BJ (cell line): ENCODE results near the gene ETV7. TPM values are rescaled to one million over a fixed set of nuclear protein-coding genes. Genes with fewer than 3 reads are reported as not detected.

Experiments used
- CTCF ChIA-PET: fragments of 350-600 bp; formaldehyde crosslinking; extraction: SDS; loops from one replicate; lab custom pipeline; 2021; ENCODE audit warnings: antibody characterized with exemption, inconsistent platforms; lab: Yijun Ruan, JAX
- POLR2A ChIA-PET: fragments of 300-600 bp; sonication (Branson Sonifier 250); formaldehyde crosslinking; extraction: SDS; loops from one replicate; lab custom pipeline; 2021; ENCODE audit warnings: antibody characterized with exemption; lab: Charles Lee
- DNase-seq: peaks from one replicate; pipeline ENCODE4 v3.0.0-alpha.2; 2011; ENCODE audit warnings: low read depth
- H3K27me3 ChIP-seq: 2 replicates; pipeline ENCODE4 v1.6.0; 2011; ENCODE audit warnings: low read length; ENCODE audit not compliant: control insufficient read depth, insufficient read depth
- H3K36me3 ChIP-seq: 2 replicates; pipeline ENCODE4 v1.5.1; 2011; ENCODE audit warnings: low read length; ENCODE audit not compliant: control insufficient read depth, insufficient read depth
- H3K4me3 ChIP-seq: 2 replicates; pipeline ENCODE4 v1.5.1; 2011; ENCODE audit warnings: low read depth, mild to moderate bottlenecking, control low read depth, low read length
- polyA plus RNA-seq: library from polyadenylated mRNA; depleted of rRNA; stranded (reverse); fragments of >200 nt; gene quantifications from 2 replicates; pipeline ENCODE4 v1.2.3, GENCODE V29; 2011
- TF ChIP-seq, protein P1 (sequence below): IDR thresholded peaks from 2 replicates; pipeline ENCODE4 v1.5.1; 2011; ENCODE audit warnings: low read depth, mild to moderate bottlenecking, control low read depth, inconsistent platforms, low read length, moderate library complexity; ENCODE audit not compliant: insufficient read depth

ETV7 gene
- polyA plus RNA-seq, 1 experiment, result 1.8 TPM

DNA sequence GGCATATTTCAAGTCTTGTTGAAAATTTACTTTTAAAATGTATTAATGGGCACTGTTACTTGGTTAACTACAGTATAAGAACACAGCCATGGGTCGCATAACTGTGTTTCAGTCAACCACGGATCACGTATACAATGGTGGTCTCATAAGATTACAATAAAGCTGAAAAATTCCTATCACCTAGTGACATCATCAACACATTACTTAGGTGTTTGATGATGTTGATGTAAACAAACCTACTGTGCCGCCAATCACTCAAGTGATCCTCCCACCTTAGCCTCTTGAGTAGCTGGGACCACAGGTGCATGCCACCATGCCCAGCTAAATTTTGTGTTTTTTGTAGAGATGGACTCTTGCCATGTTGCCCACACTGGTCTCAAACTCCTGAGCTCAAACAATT, 16.7 kb upstream of the ETV7 start:
- H3K27me3 ChIP-seq, result peaks cover 2% of the 10 kb centered on the region; the same call in 1 of the 2 replicates
- no peaks in the 10 kb centered on the region for H3K36me3 ChIP-seq
- DNase-seq, result no peak
- H3K4me3 ChIP-seq, result no peak overlapping the region
- TF ChIP-seq, protein P1, sequence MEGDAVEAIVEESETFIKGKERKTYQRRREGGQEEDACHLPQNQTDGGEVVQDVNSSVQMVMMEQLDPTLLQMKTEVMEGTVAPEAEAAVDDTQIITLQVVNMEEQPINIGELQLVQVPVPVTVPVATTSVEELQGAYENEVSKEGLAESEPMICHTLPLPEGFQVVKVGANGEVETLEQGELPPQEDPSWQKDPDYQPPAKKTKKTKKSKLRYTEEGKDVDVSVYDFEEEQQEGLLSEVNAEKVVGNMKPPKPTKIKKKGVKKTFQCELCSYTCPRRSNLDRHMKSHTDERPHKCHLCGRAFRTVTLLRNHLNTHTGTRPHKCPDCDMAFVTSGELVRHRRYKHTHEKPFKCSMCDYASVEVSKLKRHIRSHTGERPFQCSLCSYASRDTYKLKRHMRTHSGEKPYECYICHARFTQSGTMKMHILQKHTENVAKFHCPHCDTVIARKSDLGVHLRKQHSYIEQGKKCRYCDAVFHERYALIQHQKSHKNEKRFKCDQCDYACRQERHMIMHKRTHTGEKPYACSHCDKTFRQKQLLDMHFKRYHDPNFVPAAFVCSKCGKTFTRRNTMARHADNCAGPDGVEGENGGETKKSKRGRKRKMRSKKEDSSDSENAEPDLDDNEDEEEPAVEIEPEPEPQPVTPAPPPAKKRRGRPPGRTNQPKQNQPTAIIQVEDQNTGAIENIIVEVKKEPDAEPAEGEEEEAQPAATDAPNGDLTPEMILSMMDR, result no peak
- CTCF ChIA-PET, result interaction anchor here (1.3 kb wide), 1 partner anchor 9 kb away, joined by 3 read pairs; no protein-coding TSS in a partner anchor
- POLR2A ChIA-PET, result no interaction called here

DNA sequence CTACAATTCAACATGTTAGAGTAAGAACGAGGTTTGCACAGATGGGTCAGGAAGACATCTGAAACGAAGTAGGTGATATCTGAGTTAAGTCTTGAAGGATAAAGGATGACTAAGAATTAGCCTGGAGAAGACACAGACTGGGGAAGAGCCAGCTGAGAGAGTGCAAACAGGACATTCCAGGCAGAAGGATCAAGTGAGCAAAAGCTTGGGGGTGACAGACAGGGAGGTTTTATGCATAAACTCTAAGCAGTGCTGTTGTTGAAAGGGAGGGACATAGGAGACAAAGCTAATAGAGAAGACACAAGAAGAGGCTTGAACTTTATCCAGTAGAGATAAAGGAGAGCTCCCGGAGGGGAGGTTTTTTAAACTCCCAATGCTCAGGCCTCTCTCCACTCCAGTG, 15.0 kb upstream of the ETV7 start:
- Histone ChIP-seq H3K36me3 (no peaks in the 10 kb centered on the region), H3K4me3 (no peak overlapping the region), H3K27me3 (no peaks in the 10 kb centered on the region; the same call in 1 of the 2 replicates)
- no peak for DNase-seq
- CTCF ChIA-PET, result interaction anchor here (0.6 to 1.0 kb wide), 3 partner anchors 15 to 1576 kb away, joined by 3 read pairs; no protein-coding TSS in a partner anchor
- POLR2A ChIA-PET, result no interaction called here
- TF ChIP-seq, protein P1, result no peak

DNA sequence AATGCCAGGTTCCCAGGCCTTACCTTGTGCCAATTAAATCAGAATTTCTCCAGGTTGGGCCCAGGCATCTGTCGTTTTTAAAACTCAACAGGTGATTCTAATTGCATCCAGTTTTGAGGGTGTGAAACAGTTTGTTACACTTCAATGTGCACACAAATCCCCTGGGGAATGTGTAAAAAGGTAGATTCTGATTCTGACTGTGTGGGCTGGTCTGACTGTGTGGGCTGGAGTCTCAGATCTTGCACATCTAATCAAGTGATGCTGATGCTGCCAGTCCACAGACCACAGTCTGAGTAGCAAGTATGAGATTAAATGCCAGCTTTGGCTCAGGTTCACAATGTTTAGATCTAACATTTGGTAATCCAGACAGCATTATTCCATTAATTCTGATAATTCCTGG, 12.5 kb upstream of the ETV7 start:
- TF ChIP-seq, protein P1, result no peak
- DNase-seq, result no peak
- Histone ChIP-seq H3K27me3 (peaks cover 8% of the 10 kb centered on the region), H3K36me3 (no peaks in the 10 kb centered on the region), H3K4me3 (no peak overlapping the region)
- CTCF ChIA-PET, result no interaction called here
- POLR2A ChIA-PET, result no interaction called here

DNA sequence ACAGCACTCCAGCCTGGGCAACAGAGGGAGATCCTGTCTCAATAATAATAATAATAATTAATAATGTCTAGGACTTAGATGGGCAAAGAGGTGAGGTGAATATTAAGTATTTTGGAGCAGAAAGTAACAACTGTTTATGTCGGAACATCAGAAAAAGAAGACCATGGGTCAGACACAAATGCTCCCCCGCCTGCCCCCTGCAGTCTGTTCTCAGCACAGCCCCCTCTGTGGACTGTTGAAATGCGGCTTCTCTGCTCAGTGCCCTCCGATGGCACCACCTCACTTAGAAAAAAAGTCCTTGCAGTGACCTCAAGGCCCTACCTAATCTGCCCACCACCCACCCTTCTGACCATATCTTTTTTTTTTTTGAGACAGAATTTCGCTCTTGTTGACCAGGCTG, 5.2 kb upstream of the ETV7 start:
- CTCF ChIA-PET, result interaction anchor here (1.6 kb wide), 1 partner anchor 12 kb away, joined by 5 read pairs; no protein-coding TSS in a partner anchor
- no peak for DNase-seq
- POLR2A ChIA-PET, result no interaction called here
- TF ChIP-seq, protein P1, result no peak
- H3K4me3 ChIP-seq, result no peak overlapping the region
- no peaks in the 10 kb centered on the region for H3K36me3 ChIP-seq
- peaks cover 15% of the 10 kb centered on the region for H3K27me3 ChIP-seq

DNA sequence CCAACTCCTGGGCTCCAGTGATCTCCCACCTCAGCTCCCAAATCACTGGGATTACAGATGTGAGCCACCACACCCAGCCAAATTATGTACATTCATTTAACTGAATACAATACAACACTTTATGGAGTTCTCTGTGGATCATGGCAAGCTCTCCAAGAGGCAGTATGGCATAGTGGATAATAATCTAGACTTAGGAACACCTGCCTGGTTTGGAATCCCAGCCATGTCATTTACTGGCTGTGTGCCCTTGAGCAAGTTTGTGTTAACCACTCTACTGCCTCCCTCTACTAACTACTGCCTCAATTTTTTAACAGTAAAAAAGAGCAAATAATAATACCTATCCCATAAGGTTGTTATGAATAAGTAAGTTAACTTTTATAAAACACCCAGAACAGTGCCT, 1.9 kb upstream of the ETV7 start:
- no peak for DNase-seq
- H3K27me3 ChIP-seq, result peaks cover 11% of the 10 kb centered on the region
- H3K4me3 ChIP-seq, result no peak overlapping the region
- ChIA-PET POLR2A (no interaction called here), CTCF (no interaction called here)
- H3K36me3 ChIP-seq, result no peaks in the 10 kb centered on the region
- TF ChIP-seq, protein P1, result no peak
